HepG2 (cell line): Measurements from ENCODE around the gene RASA4. TPM values are rescaled to one million over a fixed set of nuclear protein-coding genes. Genes with fewer than 3 reads are reported as not detected.
A peak's percentile ranks its signal among the peaks of the same experiment; 100 is the strongest.
"Not testable (repeated sequence)": the region's sequence is repeated elsewhere in the genome, so short reads cannot be mapped to it uniquely, and the experiment has no call there.

Experiments
- ATAC-seq: fragments of 200-7000 bp; cut with Tn5 transposase; 3 replicates; pipeline ENCODE4 v1.9.1; 2020; ENCODE audit warnings: mild to moderate bottlenecking, moderate library complexity
- BruUV-seq: library from RNA; stranded (reverse); fragments of 400-500 nt; replicated peaks from 2 replicates; lab custom pipeline; 2021; lab: Mats Ljungman, UMichigan
- CTCF ChIA-PET: fragments of 300-600 bp; formaldehyde crosslinking; extraction: SDS; loops from one replicate; lab custom pipeline; 2021; ENCODE audit warnings: low total read pairs, inconsistent platforms, low intra/inter-chr PET ratio; lab: Yijun Ruan, JAX
- POLR2A ChIA-PET: fragments of 350-600 bp; sonication (Branson Sonifier 250); formaldehyde crosslinking; loops from one replicate; lab custom pipeline; 2020; ENCODE audit warnings: antibody characterized with exemption, inconsistent platforms; lab: Yijun Ruan, JAX
- DNase-seq: peaks from one replicate; pipeline ENCODE4 v3.0.0-alpha.2; 2015; ENCODE audit warnings: low spot score
- FAIRE-seq: peaks from 3 replicates; lab custom pipeline; 2011; peaks lifted over from hg19 to GRCh38; lab: Jason Lieb, UNC
- H2AFZ ChIP-seq: one replicate; pipeline ENCODE4 v1.6.1; 2011; ENCODE audit warnings: low read length, inconsistent platforms
- H3K27ac ChIP-seq: fragments of 300-600 bp; 3 replicates; pipeline ENCODE4 v1.8.0; 2011; ENCODE audit warnings: mixed run types, mild to moderate bottlenecking, mixed read lengths, low read length, inconsistent platforms; ENCODE audit not compliant: insufficient read depth; ENCODE audit errors: extremely low read length
- H3K27me3 ChIP-seq, 2 experiments: fragments of 200-600 bp in 1 of 2; 2 replicates in 1 of 2; 3 replicates in 1 of 2; pipeline versions ENCODE4 v1.6.0 to v1.8.0; 2011; ENCODE audit warnings: low read length in 2 of 2, mild to moderate bottlenecking in 2 of 2, moderate library complexity in 2 of 2, inconsistent platforms in 1 of 2; ENCODE audit not compliant: insufficient read depth in 2 of 2, control insufficient read depth in 1 of 2
- H3K36me3 ChIP-seq, 2 experiments: fragments of 200-600 bp in 1 of 2; replicated peaks in 1 of 2; 2 replicates in 1 of 2; 3 replicates in 1 of 2; pipeline versions ENCODE4 v1.5.1 to v1.8.0; 2011; ENCODE audit warnings: low read length in 2 of 2, inconsistent platforms in 1 of 2; ENCODE audit not compliant: insufficient read depth in 2 of 2, control insufficient read depth in 1 of 2
- H3K4me1 ChIP-seq: 2 replicates; pipeline ENCODE4 v1.5.1; 2012; ENCODE audit warnings: low read length, inconsistent platforms; ENCODE audit not compliant: insufficient read depth
- H3K4me2 ChIP-seq: 2 replicates; pipeline ENCODE4 v1.6.0; 2011; ENCODE audit warnings: low read depth, low read length, inconsistent platforms
- H3K4me3 ChIP-seq, 3 experiments: fragments of 200-600 bp in 1 of 3; sonication (generic), shearing (Covaris generic) in 1 of 3; replicated peaks in 1 of 3; 2 replicates each; pipeline ENCODE4 v1.5.1; 2011 to 2016; ENCODE audit warnings: low read length in 3 of 3, inconsistent platforms in 2 of 3, low read depth in 2 of 3, mild to moderate bottlenecking in 2 of 3, control low read depth in 1 of 3, mixed read lengths in 1 of 3; ENCODE audit not compliant: insufficient read depth in 1 of 3
- H3K79me2 ChIP-seq: one replicate; pipeline ENCODE4 v1.6.1; 2011; ENCODE audit warnings: low read length, inconsistent platforms; ENCODE audit not compliant: insufficient read depth
- H3K9ac ChIP-seq: 2 replicates; pipeline ENCODE4 v1.6.0; 2011; ENCODE audit warnings: mild to moderate bottlenecking, low read depth, low read length, inconsistent platforms; ENCODE audit not compliant: insufficient read depth
- H3K9me3 ChIP-seq: 2 replicates; pipeline ENCODE4 v1.5.1; 2012; ENCODE audit warnings: mild to moderate bottlenecking, low read length
- H4K20me1 ChIP-seq: 2 replicates; pipeline ENCODE4 v1.6.0; 2011; ENCODE audit warnings: inconsistent platforms, mild to moderate bottlenecking, low read length, moderate library complexity; ENCODE audit not compliant: insufficient read depth
- WGBS: methylation state at CpG from one replicate; pipeline ENCODE4 v1.1.6; 2017; ENCODE audit warnings: low lambda C conversion rate; 5-methylcytosine and 5-hydroxymethylcytosine counted together
- in situ Hi-C: cut with HindIII; loops from 2 replicates; pipeline ENCODE4 v1.10.0; 2017; ENCODE audit warnings: low pct_unique_long_range_greater_than_20kb; ENCODE audit not compliant: extremely low pct_ligation_motif_present
- intact Hi-C: fragments of 100-400 bp; cut with micrococcal nuclease; formaldehyde crosslinking; loops from one replicate; pipeline ENCODE4 v1.10.0; 2022; ENCODE audit not compliant: unreplicated experiment
- polyA plus RNA-seq, 8 experiments: library from polyadenylated mRNA; depleted of rRNA in 3 of 8; stranded (reverse) in 7 of 8; unstranded in 1 of 8; fragments of >200 nt; fragmentation: Illumina TruSeq in 4 of 8; extraction: Trizol in 4 of 8; gene quantifications; 2 replicates each; pipeline versions ENCODE4 v1.2.1 to v1.2.3, GENCODE V29; 2011 to 2016; ENCODE audit warnings: low read depth in 4 of 8, missing spikeins in 1 of 8, mixed read lengths in 1 of 8; ENCODE audit not compliant: insufficient read depth in 1 of 8
- total RNA-seq, 5 experiments: library from RNA; depleted of rRNA; stranded (reverse); fragments of >200 nt; fragmentation: Illumina TruSeq; extraction: Trizol; gene quantifications; 2 replicates each; pipeline ENCODE4 v1.2.3, GENCODE V29; 2016; ENCODE audit warnings: low read depth in 1 of 5
- TF ChIP-seq, protein P1 (sequence below): fragments of 450-650 bp; IDR thresholded peaks from 2 replicates; pipeline ENCODE4 v1.6.1; 2016

RASA4 gene
- total and polyA plus RNA-seq, 2 of the 13 experiments (the other 11 are each of a cell fraction or from before 2014, with no cell fraction given) = 1.1 to 1.6 TPM

DNA sequence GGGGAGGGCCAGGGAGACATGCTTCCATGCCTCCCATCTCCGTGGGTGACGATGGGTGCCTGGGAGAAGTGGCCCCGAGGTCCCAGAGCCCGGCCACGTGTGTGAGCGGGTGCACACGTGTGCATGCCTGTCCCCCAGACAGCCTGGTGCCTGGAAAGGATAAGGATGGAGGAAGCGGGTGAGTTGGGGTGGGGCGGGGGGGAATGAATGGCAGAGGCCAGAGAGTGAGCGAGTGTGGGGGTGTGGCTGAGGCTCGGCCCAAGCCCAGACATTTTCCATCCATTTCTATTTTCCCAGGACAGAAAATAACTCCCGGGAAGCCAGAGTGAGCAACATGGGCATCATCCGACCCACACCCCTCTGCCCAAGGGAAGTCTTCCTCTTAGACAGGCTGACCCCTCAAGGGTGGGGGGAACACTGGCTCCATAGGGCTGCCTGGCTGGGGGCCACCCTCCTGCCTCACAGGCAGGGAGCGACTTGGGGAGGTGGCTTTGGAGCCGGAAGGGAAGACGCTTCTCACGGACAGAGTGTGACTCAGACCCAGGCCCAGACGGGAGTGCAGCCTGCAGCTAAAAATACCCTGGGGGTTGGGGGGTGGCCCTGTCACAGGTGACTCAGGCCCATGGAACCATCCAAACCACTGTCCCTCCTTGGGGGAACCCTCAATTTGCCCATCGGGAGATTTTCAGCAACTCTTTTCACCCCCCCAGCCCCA lies 12.0 kb downstream of the RASA4 start:
- H3K4me3 ChIP-seq, CTCF ChIA-PET, in situ Hi-C loops, POLR2A ChIA-PET, BruUV-seq, H3K79me2 ChIP-seq, intact Hi-C loops, H3K36me3 ChIP-seq, FAIRE-seq, H2AFZ ChIP-seq, DNase-seq, H3K4me1 ChIP-seq, H3K9me3 ChIP-seq, H3K9ac ChIP-seq, H3K4me2 ChIP-seq, H4K20me1 ChIP-seq, H3K27me3 ChIP-seq, H3K27ac ChIP-seq: not testable (repeated sequence)
- no CpG with 5 or more reads among the region's 19 CpGs for WGBS
- TF ChIP-seq, protein P1, sequence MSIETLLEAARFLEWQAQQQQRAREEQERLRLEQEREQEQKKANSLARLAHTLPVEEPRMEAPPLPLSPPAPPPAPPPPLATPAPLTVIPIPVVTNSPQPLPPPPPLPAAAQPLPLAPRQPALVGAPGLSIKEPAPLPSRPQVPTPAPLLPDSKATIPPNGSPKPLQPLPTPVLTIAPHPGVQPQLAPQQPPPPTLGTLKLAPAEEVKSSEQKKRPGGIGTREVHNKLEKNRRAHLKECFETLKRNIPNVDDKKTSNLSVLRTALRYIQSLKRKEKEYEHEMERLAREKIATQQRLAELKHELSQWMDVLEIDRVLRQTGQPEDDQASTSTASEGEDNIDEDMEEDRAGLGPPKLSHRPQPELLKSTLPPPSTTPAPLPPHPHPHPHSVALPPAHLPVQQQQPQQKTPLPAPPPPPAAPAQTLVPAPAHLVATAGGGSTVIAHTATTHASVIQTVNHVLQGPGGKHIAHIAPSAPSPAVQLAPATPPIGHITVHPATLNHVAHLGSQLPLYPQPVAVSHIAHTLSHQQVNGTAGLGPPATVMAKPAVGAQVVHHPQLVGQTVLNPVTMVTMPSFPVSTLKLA = peak; percentile 16; the same call in 1 of the 2 replicates
- ATAC-seq = peak; percentile 34

DNA sequence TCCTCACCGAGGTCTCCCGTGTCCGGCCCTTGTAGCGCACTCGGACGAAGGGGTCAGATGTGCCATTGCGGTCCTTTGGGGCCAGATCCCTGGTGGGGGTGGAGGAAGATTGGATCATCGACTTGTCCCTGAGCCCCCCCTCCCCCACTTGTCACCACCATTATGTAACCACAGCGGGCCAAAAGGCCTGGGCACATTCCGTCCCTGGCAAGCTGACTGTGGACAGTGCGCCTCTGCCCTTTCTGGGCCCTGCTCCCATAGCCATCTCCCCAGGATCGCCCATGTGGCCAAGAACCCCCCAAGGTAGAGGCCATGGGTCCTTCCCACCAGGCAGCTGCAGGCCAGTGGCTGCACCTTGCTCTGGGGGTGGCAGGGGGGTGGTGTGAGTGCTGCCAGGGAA lies 14.2 kb downstream of the RASA4 start:
- FAIRE-seq, H3K9ac ChIP-seq, H2AFZ ChIP-seq, H3K27me3 ChIP-seq, intact Hi-C loops, POLR2A ChIA-PET, H3K4me2 ChIP-seq, H4K20me1 ChIP-seq, H3K4me3 ChIP-seq, in situ Hi-C loops, H3K9me3 ChIP-seq, DNase-seq, H3K27ac ChIP-seq, BruUV-seq, H3K79me2 ChIP-seq, ATAC-seq, H3K36me3 ChIP-seq, CTCF ChIA-PET, H3K4me1 ChIP-seq: not testable (repeated sequence)
- no CpG with 5 or more reads among the region's 12 CpGs for WGBS

DNA sequence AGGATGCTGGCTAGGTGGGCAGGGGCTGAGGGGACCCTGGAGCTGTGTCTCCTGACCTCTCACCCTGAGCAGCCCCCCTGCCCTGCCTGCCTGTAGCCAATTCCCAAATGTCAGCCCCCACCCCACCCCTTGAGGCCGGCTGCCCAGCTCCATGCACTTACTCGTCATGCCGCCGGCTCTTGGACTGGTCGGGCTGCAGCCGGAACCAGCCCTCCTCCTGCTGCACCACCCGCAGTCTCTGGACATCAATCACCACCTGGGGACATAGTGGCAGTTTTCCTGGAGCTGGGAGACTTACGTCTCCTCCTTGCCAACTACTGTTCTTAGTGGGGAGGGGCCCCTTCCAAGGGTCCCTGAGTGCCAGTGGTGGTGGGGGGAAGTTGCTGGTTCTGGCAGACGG lies 16.9 kb downstream of the RASA4 start:
- H2AFZ ChIP-seq, intact Hi-C loops, H3K9ac ChIP-seq, CTCF ChIA-PET, H3K4me3 ChIP-seq, H3K9me3 ChIP-seq, H3K27ac ChIP-seq, H3K4me1 ChIP-seq, H3K79me2 ChIP-seq, in situ Hi-C loops, H3K36me3 ChIP-seq, POLR2A ChIA-PET, H4K20me1 ChIP-seq, ATAC-seq, BruUV-seq, H3K4me2 ChIP-seq, FAIRE-seq, DNase-seq, H3K27me3 ChIP-seq: not testable (repeated sequence)
- WGBS = no CpG with 5 or more reads among the region's 9 CpGs

DNA sequence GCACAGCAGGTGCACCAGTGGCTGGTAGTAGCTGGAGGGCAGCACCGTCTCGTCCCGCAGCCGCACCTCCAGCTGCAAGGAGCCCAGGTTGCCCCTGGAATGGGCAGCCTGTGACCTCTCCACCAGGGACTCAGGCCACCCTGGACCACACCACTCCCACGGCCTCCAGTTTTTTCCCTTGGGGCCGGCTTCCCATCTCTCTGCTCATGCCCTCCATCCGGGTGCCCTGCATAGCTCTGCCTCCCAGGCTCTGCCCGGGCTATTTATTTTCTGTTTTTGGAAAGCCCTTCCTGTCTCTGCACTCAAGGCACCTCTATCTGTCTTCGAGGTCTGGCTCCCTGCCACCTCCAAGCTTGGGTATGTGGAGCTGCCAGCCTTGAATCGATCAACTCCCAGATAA lies 20.5 kb downstream of the RASA4 start:
- H3K36me3 ChIP-seq, H3K27me3 ChIP-seq, BruUV-seq, DNase-seq, H3K9ac ChIP-seq, H3K4me3 ChIP-seq, H3K4me1 ChIP-seq, H4K20me1 ChIP-seq, H2AFZ ChIP-seq, CTCF ChIA-PET, in situ Hi-C loops, H3K9me3 ChIP-seq, POLR2A ChIA-PET, FAIRE-seq, H3K27ac ChIP-seq, H3K4me2 ChIP-seq, intact Hi-C loops, H3K79me2 ChIP-seq, ATAC-seq: not testable (repeated sequence)
- 72% methylated on average over 4 of the region's 10 CpGs for WGBS
